H1 (cell line): ENCODE measurements around the gene C20orf173. TPM values are rescaled to one million over a fixed set of nuclear protein-coding genes. Genes with fewer than 3 reads are reported as not detected.

Experiments used
- CTCF ChIA-PET: fragments of 300-600 bp; sonication (Branson Sonifier 250); formaldehyde crosslinking; loops from one replicate; lab custom pipeline; 2021; ENCODE audit not compliant: partially characterized antibody; lab: Charles Lee
- POLR2A ChIA-PET: fragments of 300-600 bp; sonication (Branson Sonifier 250); formaldehyde crosslinking; loops from one replicate; lab custom pipeline; 2021; ENCODE audit warnings: inconsistent platforms; ENCODE audit not compliant: partially characterized antibody; lab: Charles Lee
- DNase-seq, 2 experiments: peaks; one replicate each; pipeline versions ENCODE4 v3.0.0 to v3.0.0-alpha.2; 2010 to 2022; ENCODE audit warnings: low spot score in 2 of 2, low read depth in 1 of 2, mixed read lengths in 1 of 2
- FAIRE-seq: peaks from 2 replicates; lab custom pipeline; 2011; peaks lifted over from hg19 to GRCh38; lab: Jason Lieb, UNC
- H2AFZ ChIP-seq: 2 replicates; pipeline ENCODE4 v1.8.1; 2012; ENCODE audit warnings: low read length, inconsistent platforms
- H2AK5ac ChIP-seq: 2 replicates; pipeline ENCODE4 v1.6.1; 2013; ENCODE audit warnings: low read depth, low read length
- H2BK120ac ChIP-seq: replicated peaks from 2 replicates; pipeline ENCODE3; 2013; ENCODE audit warnings: low read depth, low read length, inconsistent platforms
- H2BK12ac ChIP-seq: 2 replicates; pipeline ENCODE4 v1.6.1; 2013; ENCODE audit warnings: low read depth, low read length
- H2BK15ac ChIP-seq: 2 replicates; pipeline ENCODE4 v1.6.1; 2013; ENCODE audit warnings: low read length
- H2BK20ac ChIP-seq: 2 replicates; pipeline ENCODE4 v1.6.1; 2013; ENCODE audit warnings: low read length
- H2BK5ac ChIP-seq: 2 replicates; pipeline ENCODE4 v1.6.1; 2013; ENCODE audit warnings: low read depth, low read length
- H3K14ac ChIP-seq: 2 replicates; pipeline ENCODE4 v1.6.1; 2013; ENCODE audit warnings: inconsistent platforms; ENCODE audit not compliant: insufficient read length
- H3K18ac ChIP-seq: 2 replicates; pipeline ENCODE4 v1.6.1; 2013; ENCODE audit warnings: low read length; ENCODE audit errors: extremely low read depth
- H3K23ac ChIP-seq: 2 replicates; pipeline ENCODE4 v1.6.1; 2013; ENCODE audit warnings: inconsistent platforms; ENCODE audit not compliant: insufficient read length
- H3K23me2 ChIP-seq: 2 replicates; pipeline ENCODE4 v1.6.1; 2013; ENCODE audit warnings: low read depth, low read length
- H3K27ac ChIP-seq: 2 replicates; pipeline ENCODE4 v1.6.1; 2011; ENCODE audit warnings: low read depth, low read length, inconsistent platforms
- H3K27me3 ChIP-seq, 4 experiments: replicated peaks in 1 of 4; 1 replicate in 1 of 4; 2 replicates in 3 of 4; pipeline versions ENCODE4 v1.6.1 to v1.8.1; 2011 to 2013; ENCODE audit warnings: low read length in 3 of 4, mild to moderate bottlenecking in 3 of 4, inconsistent platforms in 2 of 4, mixed read lengths in 2 of 4, moderate library complexity in 1 of 4; ENCODE audit not compliant: control insufficient read depth in 3 of 4, insufficient read depth in 3 of 4; ENCODE audit errors: extremely low read depth in 1 of 4
- H3K36me3 ChIP-seq, 4 experiments: 2 replicates each; pipeline versions ENCODE4 v1.6.1 to v1.8.1; 2011 to 2013; ENCODE audit warnings: mild to moderate bottlenecking in 4 of 4, low read length in 3 of 4, moderate library complexity in 2 of 4, control low read depth in 1 of 4, inconsistent platforms in 1 of 4; ENCODE audit not compliant: insufficient read depth in 4 of 4, control insufficient read depth in 2 of 4
- H3K4ac ChIP-seq: replicated peaks from 2 replicates; pipeline ENCODE3; 2013; ENCODE audit warnings: low read length, low read depth, mixed read lengths, inconsistent platforms; ENCODE audit not compliant: insufficient read length
- H3K4me1 ChIP-seq, 4 experiments: replicated peaks in 1 of 4; 1 replicate in 1 of 4; 2 replicates in 3 of 4; pipeline versions ENCODE4 v1.6.1 to v1.8.1; 2011 to 2013; ENCODE audit warnings: low read length in 3 of 4, inconsistent platforms in 2 of 4, mixed read lengths in 1 of 4; ENCODE audit not compliant: insufficient read depth in 4 of 4, control insufficient read depth in 3 of 4
- H3K4me2 ChIP-seq, 2 experiments: 2 replicates each; pipeline versions ENCODE4 v1.6.1 to v1.8.1; 2011 to 2013; ENCODE audit warnings: low read depth in 2 of 2, low read length in 2 of 2, control low read depth in 1 of 2, inconsistent platforms in 1 of 2, mild to moderate bottlenecking in 1 of 2; ENCODE audit not compliant: insufficient read depth in 1 of 2
- H3K4me3 ChIP-seq, 4 experiments: fragments of 200-600, 300-600 bp in 1 of 4; sonication (generic), shearing (Covaris generic), sonication (Bioruptor Twin) in 1 of 4; 2 replicates each; pipeline versions ENCODE4 v1.5.1 to v1.8.1; 2011 to 2016; ENCODE audit warnings: low read length in 4 of 4, low read depth in 3 of 4, control low read depth in 2 of 4, inconsistent platforms in 2 of 4, mild to moderate bottlenecking in 2 of 4, mixed read lengths in 1 of 4, moderate library complexity in 1 of 4; ENCODE audit not compliant: insufficient read depth in 2 of 4; ENCODE audit errors: extremely low read depth in 1 of 4
- H3K56ac ChIP-seq: replicated peaks from 2 replicates; pipeline ENCODE3; 2013; ENCODE audit warnings: low read depth, mild to moderate bottlenecking, mixed read lengths, low read length, inconsistent platforms; ENCODE audit not compliant: insufficient read length
- H3K79me1 ChIP-seq: 2 replicates; pipeline ENCODE4 v1.6.1; 2013; ENCODE audit warnings: low read depth, low read length, control low read depth
- H3K79me2 ChIP-seq, 2 experiments: 2 replicates each; pipeline versions ENCODE4 v1.6.1 to v1.8.1; 2012 to 2013; ENCODE audit warnings: low read length in 2 of 2, mild to moderate bottlenecking in 2 of 2, inconsistent platforms in 1 of 2; ENCODE audit not compliant: insufficient read depth in 2 of 2, control insufficient read depth in 1 of 2
- H3K9ac ChIP-seq, 4 experiments: replicated peaks in 1 of 4; 1 replicate in 1 of 4; 2 replicates in 3 of 4; pipeline versions ENCODE4 v1.6.1 to v1.8.1; 2011 to 2013; ENCODE audit warnings: low read depth in 3 of 4, low read length in 3 of 4, control low read depth in 2 of 4, mild to moderate bottlenecking in 2 of 4, moderate library complexity in 2 of 4, inconsistent platforms in 1 of 4; ENCODE audit errors: extremely low read depth in 1 of 4
- H3K9me3 ChIP-seq, 2 experiments: 2 replicates each; pipeline versions ENCODE4 v1.6.1 to v1.8.1; 2012 to 2013; ENCODE audit warnings: mild to moderate bottlenecking in 2 of 2, moderate library complexity in 2 of 2, control low read depth in 1 of 2, inconsistent platforms in 1 of 2, low read depth in 1 of 2, low read length in 1 of 2, mixed read lengths in 1 of 2; ENCODE audit not compliant: insufficient read depth in 2 of 2
- H4K20me1 ChIP-seq, 2 experiments: replicated peaks in 1 of 2; 2 replicates each; pipeline versions ENCODE3 to v1.8.1; 2011 to 2013; ENCODE audit warnings: inconsistent platforms in 2 of 2, low read length in 2 of 2, mild to moderate bottlenecking in 1 of 2; ENCODE audit not compliant: insufficient read depth in 2 of 2, control insufficient read depth in 1 of 2
- H4K5ac ChIP-seq: 2 replicates; pipeline ENCODE4 v1.6.1; 2013; ENCODE audit warnings: low read length, low read depth, mixed read lengths, inconsistent platforms; ENCODE audit not compliant: insufficient read length
- H4K8ac ChIP-seq: 2 replicates; pipeline ENCODE4 v1.8.0; 2013; ENCODE audit warnings: mild to moderate bottlenecking, moderate library complexity, low read length, inconsistent platforms; ENCODE audit not compliant: insufficient read depth; ENCODE audit errors: extremely low read depth
- H4K91ac ChIP-seq: replicated peaks from 2 replicates; pipeline ENCODE3; 2013; ENCODE audit warnings: low read length, mixed read lengths, inconsistent platforms; ENCODE audit not compliant: insufficient read length
- RAD21 ChIP-seq, 2 experiments: IDR thresholded peaks in 1 of 2; conservative IDR thresholded peaks in 1 of 2; 2 replicates each; pipeline ENCODE4 v1.6.1; 2011; ENCODE audit warnings: low read depth in 2 of 2, low read length in 2 of 2, improper control_type of control experiment in 1 of 2, inconsistent platforms in 1 of 2, mild to moderate bottlenecking in 1 of 2, moderate library complexity in 1 of 2
- SP1 ChIP-seq: IDR thresholded peaks from 2 replicates; pipeline ENCODE4 v1.6.1; 2011; ENCODE audit warnings: low read depth, low read length
- SP2 ChIP-seq: IDR thresholded peaks from 2 replicates; pipeline ENCODE4 v1.6.1; 2012; ENCODE audit warnings: mild to moderate bottlenecking, low read length, inconsistent platforms
- WGBS, 2 experiments: shearing (Covaris generic) in 1 of 2; methylation state at CpG; one replicate each; pipeline versions ENCODE4 v1.1.6 to v1.1.7; 2013 to 2015; ENCODE audit warnings: low lambda C conversion rate in 2 of 2, mixed read lengths in 2 of 2, inconsistent platforms in 1 of 2, low coverage in 1 of 2, missing lambda C conversion rate in 1 of 2; ENCODE audit not compliant: insufficient replicate concordance in 2 of 2, insufficient coverage in 1 of 2, insufficient read length in 1 of 2; ENCODE audit errors: extremely low coverage in 1 of 2, missing lambda C conversion rate in 1 of 2; 5-methylcytosine and 5-hydroxymethylcytosine counted together
- polyA plus RNA-seq, 7 experiments: library from polyadenylated mRNA; depleted of rRNA in 3 of 7; stranded (reverse) in 5 of 7; unstranded in 2 of 7; fragments of >200 nt in 5 of 7; fragments of 200-250 nt in 2 of 7; gene quantifications; 1 replicate in 5 of 7; 2 replicates in 1 of 7; 4 replicates in 1 of 7; pipeline versions ENCODE4 v1.2.1 to v1.2.3, GENCODE V29; 2011 to 2013; ENCODE audit warnings: missing spikeins in 2 of 7, mixed read lengths in 2 of 7
- total RNA-seq: library from RNA; stranded (reverse); fragmentation: NEBNext Ultra II Directional; extraction: Animal tissue kit (Norgen Biotek cat#: 25700); gene quantifications from 2 replicates; pipeline ENCODE4 v1.2.1, GENCODE V29; 2021
- TF ChIP-seq, protein P1 (sequence below): IDR thresholded peaks from 2 replicates; pipeline ENCODE4 v1.6.1; 2012; ENCODE audit warnings: low read length, inconsistent platforms

Gene C20orf173
- total and polyA plus RNA-seq, 2 of the 8 experiments (the other 6 are each of a cell fraction or from before 2014, with no cell fraction given): not detected

DNA sequence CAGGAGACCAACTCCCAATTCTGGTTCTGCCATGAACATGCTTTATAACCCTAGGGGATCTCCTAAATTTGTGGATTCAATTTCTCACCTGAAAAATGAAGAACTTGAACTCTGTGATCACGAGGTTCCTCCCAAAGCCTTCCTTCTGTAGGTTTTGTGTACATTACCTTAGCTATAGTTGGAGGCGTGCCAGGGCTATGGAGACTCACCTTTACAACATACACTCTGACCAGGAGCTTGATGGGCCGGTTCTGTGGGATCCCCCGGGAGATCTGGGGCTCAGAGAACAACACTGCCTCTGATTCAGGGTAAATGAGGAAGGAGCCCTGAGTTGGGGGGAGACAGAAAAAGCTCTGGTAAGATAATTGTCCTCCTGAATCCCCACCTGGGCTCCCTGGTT is 46.5 kb upstream of the C20orf173 start:
- no peak for FAIRE-seq
- H3K9ac ChIP-seq: no peak overlapping the region
- no peak overlapping the region for H2AFZ ChIP-seq
- H3K27ac ChIP-seq: no peak overlapping the region
- ChIA-PET CTCF (no interaction called here), POLR2A (interaction anchor here (0.9 kb wide), 1 partner anchor 12 kb away, joined by 3 read pairs; no protein-coding TSS in a partner anchor)
- no peaks in the 10 kb centered on the region for H3K79me1 ChIP-seq
- H2BK120ac ChIP-seq: no peak overlapping the region
- H3K23ac ChIP-seq: no peak overlapping the region
- no peaks in the 10 kb centered on the region for H3K23me2 ChIP-seq
- WGBS, 2 experiments: 81% methylated on average over 4 of the region's 4 CpGs; no CpG with 5 or more reads in 1 of the 2 experiments
- no peak overlapping the region for H4K91ac ChIP-seq
- no peak overlapping the region for H2BK5ac ChIP-seq
- H2BK15ac ChIP-seq: no peak overlapping the region
- H3K27me3 ChIP-seq: no peaks in the 10 kb centered on the region
- no peak overlapping the region for H3K56ac ChIP-seq
- no peak overlapping the region for H4K8ac ChIP-seq
- no peak overlapping the region for H2BK12ac ChIP-seq
- no peaks in the 10 kb centered on the region for H3K4me1 ChIP-seq
- H4K20me1 ChIP-seq: no peaks in the 10 kb centered on the region
- H2AK5ac ChIP-seq: no peak overlapping the region
- no peaks in the 10 kb centered on the region for H3K79me2 ChIP-seq
- TF ChIP-seq, protein P1, sequence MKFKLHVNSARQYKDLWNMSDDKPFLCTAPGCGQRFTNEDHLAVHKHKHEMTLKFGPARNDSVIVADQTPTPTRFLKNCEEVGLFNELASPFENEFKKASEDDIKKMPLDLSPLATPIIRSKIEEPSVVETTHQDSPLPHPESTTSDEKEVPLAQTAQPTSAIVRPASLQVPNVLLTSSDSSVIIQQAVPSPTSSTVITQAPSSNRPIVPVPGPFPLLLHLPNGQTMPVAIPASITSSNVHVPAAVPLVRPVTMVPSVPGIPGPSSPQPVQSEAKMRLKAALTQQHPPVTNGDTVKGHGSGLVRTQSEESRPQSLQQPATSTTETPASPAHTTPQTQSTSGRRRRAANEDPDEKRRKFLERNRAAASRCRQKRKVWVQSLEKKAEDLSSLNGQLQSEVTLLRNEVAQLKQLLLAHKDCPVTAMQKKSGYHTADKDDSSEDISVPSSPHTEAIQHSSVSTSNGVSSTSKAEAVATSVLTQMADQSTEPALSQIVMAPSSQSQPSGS: no peak
- no peak for TF ChIP-seq SP1
- no peak for TF ChIP-seq SP2
- no peak for TF ChIP-seq RAD21 (IDR thresholded peaks at IDR 0.05 in 1 of 2, conservative IDR thresholded peaks at IDR 0.05 in 1 of 2; ENCODE audit: low read depth in 2 of 2, low read length in 2 of 2)
- H4K5ac ChIP-seq: no peak overlapping the region
- H2BK20ac ChIP-seq: no peak overlapping the region
- H3K4ac ChIP-seq: no peak overlapping the region
- no peak overlapping the region for H3K4me2 ChIP-seq
- DNase-seq: no peak
- H3K18ac ChIP-seq: no peak overlapping the region
- H3K9me3 ChIP-seq: 0 out of 4 replicates have a peak, but pooled peaks cover 0 to 2% of the 10 kb centered on the region in 2 experiments
- H3K4me3 ChIP-seq: no peak overlapping the region
- no peaks in the 10 kb centered on the region for H3K36me3 ChIP-seq
- no peak overlapping the region for H3K14ac ChIP-seq
